MCF 10A (cell line): ENCODE data around the gene CHN1. TPM values are rescaled to one million over a fixed set of nuclear protein-coding genes. Genes with fewer than 3 reads are reported as not detected.

Source experiments
- BruUV-seq: library from RNA; stranded (reverse); fragments of 400-500 nt; replicated peaks from 2 replicates; lab custom pipeline; 2021; lab: Mats Ljungman, UMichigan
- CTCF ChIA-PET: fragments of 300-600 bp; sonication (Branson Sonifier 250); formaldehyde crosslinking; extraction: SDS; loops from one replicate; lab custom pipeline; 2021; ENCODE audit warnings: antibody characterized with exemption, inconsistent platforms; lab: Yijun Ruan, JAX
- POLR2A ChIA-PET: fragments of 300-600, 350-650 bp; sonication (Branson Sonifier 250); formaldehyde crosslinking; extraction: SDS; loops from one replicate; lab custom pipeline; 2020; ENCODE audit warnings: antibody characterized with exemption, inconsistent platforms; lab: Yijun Ruan, JAX
- DNase-seq: peaks from one replicate; pipeline ENCODE4 v3.0.0-alpha.2; 2018; ENCODE audit not compliant: unreplicated experiment
- H3K27ac Mint-ChIP-seq: one replicate; pipeline ENCODE4 v1.8.0; 2022; ENCODE audit warnings: mild to moderate bottlenecking, low read depth, mixed read lengths; ENCODE audit not compliant: unreplicated experiment
- H3K27me3 Mint-ChIP-seq: one replicate; pipeline ENCODE4 v1.8.0; 2022; ENCODE audit warnings: mixed read lengths; ENCODE audit not compliant: insufficient read depth, unreplicated experiment
- H3K36me3 Mint-ChIP-seq: one replicate; pipeline ENCODE4 v1.8.0; 2022; ENCODE audit warnings: mild to moderate bottlenecking, moderate library complexity, mixed read lengths; ENCODE audit not compliant: insufficient read depth, unreplicated experiment
- H3K4me1 Mint-ChIP-seq: one replicate; pipeline ENCODE4 v1.8.0; 2022; ENCODE audit warnings: mixed read lengths; ENCODE audit not compliant: insufficient read depth, unreplicated experiment
- H3K4me3 Mint-ChIP-seq: one replicate; pipeline ENCODE4 v1.8.0; 2022; ENCODE audit warnings: mild to moderate bottlenecking, moderate library complexity, mixed read lengths; ENCODE audit not compliant: unreplicated experiment
- H3K9me3 Mint-ChIP-seq: one replicate; pipeline ENCODE4 v1.8.0; 2022; ENCODE audit warnings: mixed read lengths; ENCODE audit not compliant: unreplicated experiment
- CTCF ChIP-seq: fragments of 200-600 bp; IDR thresholded peaks from one replicate; pipeline ENCODE4 v1.8.0; 2022; ENCODE audit warnings: antibody characterized with exemption, mild to moderate bottlenecking; ENCODE audit not compliant: unreplicated experiment
- intact Hi-C: fragments of 100-400 bp; cut with micrococcal nuclease; formaldehyde crosslinking; loops from 2 replicates; pipeline ENCODE4 v1.14.1; 2022
- total RNA-seq: library from RNA; stranded (reverse); gene quantifications from 2 replicates; pipeline ENCODE4 v1.2.3, GENCODE V29; 2022

The CHN1 gene
- total RNA-seq, 1 experiment from 2014 or later, result 6.0 TPM

GRCh38 chr2:174773215-174773614, 232.0 kb downstream of the CHN1 start:
- Mint-ChIP-seq H3K36me3 (no peaks in the 10 kb centered on the region), H3K4me1 (peaks cover 7% of the 10 kb centered on the region), H3K4me3 (no peak overlapping the region), H3K27ac (no peak overlapping the region), H3K27me3 (no peaks in the 10 kb centered on the region), H3K9me3 (no peaks in the 10 kb centered on the region)
- DNase-seq, result no peak
- CTCF ChIA-PET, result interaction anchor here (0.5 to 9.2 kb wide), 14 partner anchors 11 to 227 kb away, joined by 3 to 259 read pairs (median 4); no protein-coding TSS in a partner anchor
- no TSS peak for BruUV-seq
- intact Hi-C loops, result loop anchor here (5.0 kb wide), 1 partner anchor 74 kb away; no protein-coding TSS in a partner anchor
- no peak for TF ChIP-seq CTCF
- POLR2A ChIA-PET, result interaction anchor here (0.6 to 3.4 kb wide), 4 partner anchors 53 to 225 kb away, joined by 3 to 22 read pairs (median 4); no protein-coding TSS in a partner anchor

GRCh38 chr2:174772472-174772801, 232.7 kb downstream of the CHN1 start:
- BruUV-seq, result no TSS peak
- TF ChIP-seq CTCF, result no peak
- Mint-ChIP-seq H3K4me1 (peaks cover 3% of the 10 kb centered on the region), H3K27me3 (no peaks in the 10 kb centered on the region), H3K36me3 (no peaks in the 10 kb centered on the region), H3K4me3 (no peak overlapping the region), H3K9me3 (no peaks in the 10 kb centered on the region), H3K27ac (no peak overlapping the region)
- intact Hi-C loops, result loop anchor here (5.0 kb wide), 1 partner anchor 75 kb away; no protein-coding TSS in a partner anchor
- ChIA-PET CTCF (interaction anchor here (0.6 to 9.2 kb wide), 34 partner anchors 10 to 1324 kb away, joined by 3 to 259 read pairs (median 5); no protein-coding TSS in a partner anchor), POLR2A (interaction anchor here (1.2 to 3.4 kb wide), 9 partner anchors 10 to 226 kb away, joined by 3 to 22 read pairs (median 5); no protein-coding TSS in a partner anchor)
- no peak for DNase-seq

- ChIA-PET POLR2A (interaction anchor here (0.7 to 3.4 kb wide), 13 partner anchors 9 to 342 kb away, joined by 3 to 22 read pairs (median 4); partner anchors contain the start of gene CHN1), CTCF (interaction anchor here (0.6 to 9.2 kb wide), 59 partner anchors 10 to 1325 kb away, joined by 3 to 259 read pairs (median 5); partner anchors contain the start of gene CHN1)
- no peaks in the 10 kb centered on the region for H3K36me3 Mint-ChIP-seq
- no peaks in the 10 kb centered on the region for H3K9me3 Mint-ChIP-seq
- intact Hi-C loops, result loop anchor here (1.0 to 5.0 kb wide), 2 partner anchors 75 to 213 kb away; no protein-coding TSS in a partner anchor
- H3K4me3 Mint-ChIP-seq, result no peak overlapping the region
- peak; percentile 86 for DNase-seq
- H3K27me3 Mint-ChIP-seq, result no peaks in the 10 kb centered on the region
- peak; percentile 86 for TF ChIP-seq CTCF
- no peaks in the 10 kb centered on the region for H3K4me1 Mint-ChIP-seq
- no TSS peak for BruUV-seq
- H3K27ac Mint-ChIP-seq, result no peak overlapping the region
Measured at GRCh38 chr2:174771631-174772471, 233.3 kb downstream of the CHN1 start.

- Mint-ChIP-seq H3K9me3 (no peaks in the 10 kb centered on the region), H3K27me3 (no peaks in the 10 kb centered on the region), H3K27ac (no peak overlapping the region), H3K36me3 (no peaks in the 10 kb centered on the region), H3K4me3 (no peak overlapping the region), H3K4me1 (no peaks in the 10 kb centered on the region)
- no TSS peak for BruUV-seq
- ChIA-PET POLR2A (interaction anchor here (0.7 to 3.4 kb wide), 12 partner anchors 13 to 343 kb away, joined by 3 to 22 read pairs (median 4); partner anchors contain the start of gene CHN1), CTCF (interaction anchor here (0.6 to 9.2 kb wide), 47 partner anchors 9 to 1325 kb away, joined by 3 to 259 read pairs (median 5); partner anchors contain the start of gene CHN1)
- DNase-seq, result no peak
- intact Hi-C loops, result loop anchor here (1.0 to 5.0 kb wide), 2 partner anchors 76 to 214 kb away; no protein-coding TSS in a partner anchor
- no peak for TF ChIP-seq CTCF
Measured at GRCh38 chr2:174771136-174771535, 234.0 kb downstream of the CHN1 start.
